Fibroblast of lung (primary cell): ENCODE measurements around the gene BPTF. TPM values are rescaled to one million over a fixed set of nuclear protein-coding genes. Genes with fewer than 3 reads are reported as not detected.

ENCODE experiments used
- DNase-seq, 2 donors: peaks; one replicate each; pipeline versions ENCODE4 v3.0.0 to v3.0.0-alpha.2; 2010; ENCODE audit warnings: low read depth in 2 of 2
- H2AFZ ChIP-seq: 2 replicates; pipeline ENCODE4 v1.5.1; 2012; ENCODE audit warnings: low read length, control low read depth, inconsistent platforms
- H3K27ac ChIP-seq: 2 replicates; pipeline ENCODE4 v1.5.1; 2011; ENCODE audit warnings: low read length, control low read depth; ENCODE audit not compliant: insufficient read depth
- H3K27me3 ChIP-seq: 2 replicates; pipeline ENCODE4 v1.5.1; 2011; ENCODE audit warnings: mild to moderate bottlenecking, low read length; ENCODE audit not compliant: control insufficient read depth, insufficient read depth
- H3K36me3 ChIP-seq: 2 replicates; pipeline ENCODE4 v1.5.1; 2011; ENCODE audit warnings: low read length; ENCODE audit not compliant: control insufficient read depth, insufficient read depth
- H3K4me1 ChIP-seq: 2 replicates; pipeline ENCODE4 v1.5.1; 2011; ENCODE audit warnings: low read length; ENCODE audit not compliant: control insufficient read depth, insufficient read depth; ENCODE audit errors: extremely low read depth
- H3K4me2 ChIP-seq: 2 replicates; pipeline ENCODE4 v1.5.1; 2011; ENCODE audit warnings: low read length, control low read depth; ENCODE audit not compliant: insufficient read depth; ENCODE audit errors: extremely low read depth
- H3K4me3 ChIP-seq, 4 experiments: fragments of 200-600 bp in 1 of 4; sonication (generic) in 1 of 4; replicated peaks in 1 of 4; 2 replicates each; pipeline ENCODE4 v1.5.1; 2011 to 2016; ENCODE audit warnings: low read length in 4 of 4, low read depth in 3 of 4, mild to moderate bottlenecking in 3 of 4, control low read depth in 2 of 4, inconsistent platforms in 1 of 4, mixed read lengths in 1 of 4; ENCODE audit not compliant: insufficient read depth in 1 of 4; ENCODE audit errors: control extremely low read depth in 1 of 4
- H3K79me2 ChIP-seq: 2 replicates; pipeline ENCODE4 v1.5.1; 2012; ENCODE audit warnings: mild to moderate bottlenecking, low read length, inconsistent platforms; ENCODE audit not compliant: control insufficient read depth, insufficient read depth
- H3K9ac ChIP-seq: 2 replicates; pipeline ENCODE4 v1.5.1; 2011; ENCODE audit warnings: mild to moderate bottlenecking, low read length, control low read depth; ENCODE audit not compliant: insufficient read depth
- H3K9me3 ChIP-seq: 2 replicates; pipeline ENCODE4 v1.5.1; 2012; ENCODE audit warnings: low read depth, low read length; ENCODE audit not compliant: control insufficient read depth, insufficient read depth
- H4K20me1 ChIP-seq: 2 replicates; pipeline ENCODE4 v1.5.1; 2011; ENCODE audit warnings: low read length; ENCODE audit not compliant: control insufficient read depth, insufficient read depth; ENCODE audit errors: extremely low read depth
- EZH2 ChIP-seq: IDR thresholded peaks from 2 replicates; pipeline ENCODE4 v1.5.1; 2012; ENCODE audit warnings: low read length, control low read depth, mild to moderate bottlenecking; ENCODE audit errors: missing control alignments
- polyA plus RNA-seq, 2 donors: library from polyadenylated mRNA; depleted of rRNA in 1 of 2; stranded (reverse) in 1 of 2; unstranded in 1 of 2; fragments of >200 nt; gene quantifications; 2 replicates each; pipeline ENCODE4 v1.2.1, GENCODE V29; 2011 to 2012; ENCODE audit warnings: missing spikeins in 1 of 2
- total RNA-seq: library from RNA; depleted of rRNA; stranded (reverse); fragments of >200 nt; gene quantifications from 2 replicates; pipeline ENCODE4 v1.2.1, GENCODE V29; 2014
- TF ChIP-seq, protein P1 (sequence below), 2 donors: IDR thresholded peaks in 1 of 2; conservative IDR thresholded peaks in 1 of 2; 1 replicate in 1 of 2; 2 replicates in 1 of 2; pipeline ENCODE4 v1.5.1; 2011 to 2012; ENCODE audit warnings: low read length in 2 of 2, control low read depth in 1 of 2, inconsistent platforms in 1 of 2, low read depth in 1 of 2, mild to moderate bottlenecking in 1 of 2

Gene BPTF
- total and polyA plus RNA-seq, 2 donors (not counting 1 experiment from before 2014, with no cell fraction given): 35.8 to 38.6 TPM

DNA sequence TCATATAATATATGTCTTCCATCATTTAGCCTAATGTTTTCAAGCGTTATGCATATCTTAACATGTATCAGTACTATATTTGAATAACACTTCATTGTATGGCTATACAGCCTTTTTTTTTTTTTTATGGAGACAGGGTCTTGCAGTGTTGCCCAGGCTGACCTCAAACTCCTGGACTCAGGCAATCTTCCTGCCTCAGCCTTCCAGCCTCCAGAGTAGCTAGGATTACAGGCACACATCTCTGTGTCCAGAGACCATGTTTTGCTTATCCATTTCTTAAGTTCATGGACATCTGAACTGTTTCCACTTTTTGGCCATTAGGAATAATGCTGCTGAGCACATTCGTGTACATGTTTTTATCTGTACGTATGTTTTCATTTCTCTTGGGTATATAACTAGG is 7.8 kb downstream of the BPTF start:
- no peak overlapping the region for H2AFZ ChIP-seq

DNA sequence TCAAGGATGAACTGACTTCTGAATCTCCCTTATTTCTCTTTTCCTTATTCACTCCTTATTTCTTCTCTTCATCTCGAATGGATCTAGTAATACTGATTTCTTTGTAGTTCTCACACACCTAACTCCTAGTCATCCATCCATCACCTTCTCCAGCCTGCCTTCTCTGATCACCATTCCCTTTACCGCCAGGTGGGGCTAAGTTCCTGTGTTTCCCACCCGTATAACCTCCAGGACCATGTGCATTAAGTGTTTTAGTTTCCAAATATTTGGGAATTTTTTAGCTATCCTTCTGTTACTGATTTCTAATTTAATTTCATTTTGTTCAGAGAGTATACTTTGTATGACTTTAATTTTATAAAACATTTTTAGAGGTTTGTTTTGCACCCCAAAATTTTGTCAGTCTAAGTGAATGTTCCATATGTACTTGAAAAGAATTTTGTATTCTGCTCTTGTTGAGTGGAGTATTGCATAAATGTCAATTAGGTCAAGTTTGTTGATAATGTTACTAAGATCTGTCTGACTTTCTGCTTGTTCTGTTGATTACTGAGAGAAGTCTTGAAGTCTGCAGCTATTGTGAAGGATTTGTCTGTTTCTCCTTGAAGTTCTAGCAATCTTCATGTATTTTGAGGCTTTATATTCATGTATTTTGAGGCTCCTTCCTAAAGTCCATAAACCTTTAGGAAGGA is 8.8 kb downstream of the BPTF start:
- peaks cover 16% of the 10 kb centered on the region for H3K4me1 ChIP-seq
- H3K27me3 ChIP-seq: no peaks in the 10 kb centered on the region
- no peak overlapping the region for H3K9ac ChIP-seq
- DNase-seq: no peak
- H3K27ac ChIP-seq: no peak overlapping the region
- no peak for TF ChIP-seq EZH2
- TF ChIP-seq, protein P1, sequence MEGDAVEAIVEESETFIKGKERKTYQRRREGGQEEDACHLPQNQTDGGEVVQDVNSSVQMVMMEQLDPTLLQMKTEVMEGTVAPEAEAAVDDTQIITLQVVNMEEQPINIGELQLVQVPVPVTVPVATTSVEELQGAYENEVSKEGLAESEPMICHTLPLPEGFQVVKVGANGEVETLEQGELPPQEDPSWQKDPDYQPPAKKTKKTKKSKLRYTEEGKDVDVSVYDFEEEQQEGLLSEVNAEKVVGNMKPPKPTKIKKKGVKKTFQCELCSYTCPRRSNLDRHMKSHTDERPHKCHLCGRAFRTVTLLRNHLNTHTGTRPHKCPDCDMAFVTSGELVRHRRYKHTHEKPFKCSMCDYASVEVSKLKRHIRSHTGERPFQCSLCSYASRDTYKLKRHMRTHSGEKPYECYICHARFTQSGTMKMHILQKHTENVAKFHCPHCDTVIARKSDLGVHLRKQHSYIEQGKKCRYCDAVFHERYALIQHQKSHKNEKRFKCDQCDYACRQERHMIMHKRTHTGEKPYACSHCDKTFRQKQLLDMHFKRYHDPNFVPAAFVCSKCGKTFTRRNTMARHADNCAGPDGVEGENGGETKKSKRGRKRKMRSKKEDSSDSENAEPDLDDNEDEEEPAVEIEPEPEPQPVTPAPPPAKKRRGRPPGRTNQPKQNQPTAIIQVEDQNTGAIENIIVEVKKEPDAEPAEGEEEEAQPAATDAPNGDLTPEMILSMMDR (conservative IDR thresholded peaks at IDR 0.05 in 1 of 2, IDR thresholded peaks at IDR 0.05 in 1 of 2; ENCODE audit: low read depth in 1 of 2, low read length in 2 of 2): no peak
- no peak overlapping the region for H3K4me3 ChIP-seq
- no peak overlapping the region for H3K4me2 ChIP-seq
- no peaks in the 10 kb centered on the region for H3K36me3 ChIP-seq
- H4K20me1 ChIP-seq: no peaks in the 10 kb centered on the region
- H2AFZ ChIP-seq: no peak overlapping the region
- no peaks in the 10 kb centered on the region for H3K9me3 ChIP-seq
- peaks cover 74% of the 10 kb centered on the region for H3K79me2 ChIP-seq

More for the DNA sequence above, 7.8 kb downstream of the BPTF start:
- no peak overlapping the region for H3K4me2 ChIP-seq
- H3K4me1 ChIP-seq: peaks cover 16% of the 10 kb centered on the region
- H3K27ac ChIP-seq: no peak overlapping the region
- H3K9ac ChIP-seq: no peak overlapping the region
- no peaks in the 10 kb centered on the region for H3K27me3 ChIP-seq
- H3K9me3 ChIP-seq: no peaks in the 10 kb centered on the region
- H3K36me3 ChIP-seq: no peaks in the 10 kb centered on the region
- TF ChIP-seq, protein P1 (conservative IDR thresholded peaks at IDR 0.05 in 1 of 2, IDR thresholded peaks at IDR 0.05 in 1 of 2; ENCODE audit: low read depth in 1 of 2, low read length in 2 of 2): no peak
- no peak for TF ChIP-seq EZH2
- H3K79me2 ChIP-seq: peaks cover 74% of the 10 kb centered on the region
- no peaks in the 10 kb centered on the region for H4K20me1 ChIP-seq
- no peak for DNase-seq
- H3K4me3 ChIP-seq: no peak overlapping the region

DNA sequence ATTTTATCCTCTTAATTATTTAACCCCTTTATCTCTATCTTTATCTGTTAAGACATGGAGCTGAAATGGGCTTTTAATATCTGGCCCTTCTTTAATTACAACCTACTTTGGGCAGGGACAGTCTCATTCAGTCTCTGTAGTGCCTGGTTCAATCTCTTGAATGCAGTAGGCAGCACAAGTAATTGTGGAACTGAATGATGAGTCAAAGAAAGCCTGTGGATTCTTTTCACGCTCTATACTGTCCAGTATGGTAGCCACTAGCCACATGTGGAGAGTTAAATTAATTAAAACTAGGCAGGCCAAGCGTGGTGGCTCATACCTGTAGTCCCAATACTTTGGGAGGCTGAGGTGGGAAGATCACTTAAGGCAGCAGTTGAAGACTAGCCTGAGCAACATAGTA is 9.3 kb downstream of the BPTF start:
- Histone ChIP-seq H2AFZ (no peak overlapping the region), H3K79me2 (peaks cover 74% of the 10 kb centered on the region), H3K27me3 (no peaks in the 10 kb centered on the region), H3K36me3 (no peaks in the 10 kb centered on the region), H3K4me1 (peaks cover 16% of the 10 kb centered on the region), H3K9ac (no peak overlapping the region), H3K27ac (no peak overlapping the region), H3K4me3 (no peak overlapping the region), H3K9me3 (no peaks in the 10 kb centered on the region), H4K20me1 (no peaks in the 10 kb centered on the region), H3K4me2 (no peak overlapping the region)
- DNase-seq: no peak
- TF ChIP-seq EZH2: no peak
- TF ChIP-seq, protein P1 (conservative IDR thresholded peaks at IDR 0.05 in 1 of 2, IDR thresholded peaks at IDR 0.05 in 1 of 2; ENCODE audit: low read depth in 1 of 2, low read length in 2 of 2): no peak
